Right lobe of liver (tissue), 4 donors: ENCODE measurements around the gene RYR3.

Experiments used
- POLR2A ChIP-seq: fragments of 450-650 bp; IDR thresholded peaks from one replicate; pipeline ENCODE4 v1.6.1; 2017; ENCODE audit warnings: antibody characterized with exemption, mild to moderate bottlenecking
- TF ChIP-seq, protein P1 (sequence below), 4 donors: fragments of 200-600 bp in 3 of 4; fragments of 450-650 bp in 1 of 4; IDR thresholded peaks; one replicate each; pipeline versions ENCODE4 v1.5.1 to v1.8.0; 2016 to 2022; ENCODE audit warnings: antibody characterized with exemption in 4 of 4, mild to moderate bottlenecking in 2 of 4
- donor health status: DM: no; HTN: no; CAD: no.
- donor health status: DM: no; HTN: no; CAD: no.
- donor health status: DM: no; HTN: yes; CAD: no.

DNA sequence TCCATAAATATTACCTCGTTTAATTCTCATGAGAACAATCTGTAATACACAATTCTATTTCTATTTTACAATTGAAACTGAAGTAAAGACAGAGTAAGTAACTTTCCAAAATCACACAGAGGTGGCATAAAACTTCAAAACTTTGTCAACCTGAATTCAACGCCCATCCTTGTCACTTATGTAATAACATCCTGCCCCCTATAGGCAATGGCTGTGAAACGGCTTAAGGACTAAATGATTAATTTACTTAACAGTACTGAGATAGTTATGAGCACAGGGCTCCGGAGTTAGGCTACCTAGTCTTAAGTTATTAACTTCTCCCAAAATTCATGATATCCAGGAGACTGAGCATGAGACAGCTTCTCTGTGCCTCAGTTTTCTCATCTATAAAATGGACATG lies 364.5 kb downstream of the RYR3 start:
- TF ChIP-seq, protein P1, sequence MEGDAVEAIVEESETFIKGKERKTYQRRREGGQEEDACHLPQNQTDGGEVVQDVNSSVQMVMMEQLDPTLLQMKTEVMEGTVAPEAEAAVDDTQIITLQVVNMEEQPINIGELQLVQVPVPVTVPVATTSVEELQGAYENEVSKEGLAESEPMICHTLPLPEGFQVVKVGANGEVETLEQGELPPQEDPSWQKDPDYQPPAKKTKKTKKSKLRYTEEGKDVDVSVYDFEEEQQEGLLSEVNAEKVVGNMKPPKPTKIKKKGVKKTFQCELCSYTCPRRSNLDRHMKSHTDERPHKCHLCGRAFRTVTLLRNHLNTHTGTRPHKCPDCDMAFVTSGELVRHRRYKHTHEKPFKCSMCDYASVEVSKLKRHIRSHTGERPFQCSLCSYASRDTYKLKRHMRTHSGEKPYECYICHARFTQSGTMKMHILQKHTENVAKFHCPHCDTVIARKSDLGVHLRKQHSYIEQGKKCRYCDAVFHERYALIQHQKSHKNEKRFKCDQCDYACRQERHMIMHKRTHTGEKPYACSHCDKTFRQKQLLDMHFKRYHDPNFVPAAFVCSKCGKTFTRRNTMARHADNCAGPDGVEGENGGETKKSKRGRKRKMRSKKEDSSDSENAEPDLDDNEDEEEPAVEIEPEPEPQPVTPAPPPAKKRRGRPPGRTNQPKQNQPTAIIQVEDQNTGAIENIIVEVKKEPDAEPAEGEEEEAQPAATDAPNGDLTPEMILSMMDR (IDR thresholded peaks at IDR 0.05) = peak; percentile 22 to 32 (median 26)
- TF ChIP-seq POLR2A = no peak
